Glutamatergic neuron (in vitro differentiated cells): Measurements from ENCODE around the gene ZNF394. TPM values are rescaled to one million over a fixed set of nuclear protein-coding genes. Genes with fewer than 3 reads are reported as not detected.

Source experiments
- DNase-seq: peaks from one replicate; pipeline ENCODE4 v3.0.0; 2022
- H3K27ac Mint-ChIP-seq: one replicate; pipeline ENCODE4 v1.8.0; 2020; ENCODE audit warnings: mild to moderate bottlenecking, mixed read lengths, inconsistent platforms; ENCODE audit not compliant: unreplicated experiment
- H3K27me3 Mint-ChIP-seq: one replicate; pipeline ENCODE4 v1.8.0; 2020; ENCODE audit warnings: mild to moderate bottlenecking, moderate library complexity, mixed read lengths, inconsistent platforms; ENCODE audit not compliant: unreplicated experiment
- H3K36me3 Mint-ChIP-seq: one replicate; pipeline ENCODE4 v1.8.0; 2020; ENCODE audit warnings: mild to moderate bottlenecking, mixed read lengths, inconsistent platforms; ENCODE audit not compliant: unreplicated experiment
- H3K4me1 Mint-ChIP-seq: one replicate; pipeline ENCODE4 v1.8.0; 2020; ENCODE audit warnings: mild to moderate bottlenecking, low read depth, mixed read lengths, inconsistent platforms; ENCODE audit not compliant: unreplicated experiment
- H3K4me3 Mint-ChIP-seq: one replicate; pipeline ENCODE4 v1.8.0; 2020; ENCODE audit warnings: mild to moderate bottlenecking, mixed read lengths, inconsistent platforms; ENCODE audit not compliant: unreplicated experiment
- H3K9me3 Mint-ChIP-seq: one replicate; pipeline ENCODE4 v1.8.0; 2020; ENCODE audit warnings: mild to moderate bottlenecking, moderate library complexity, mixed read lengths, inconsistent platforms; ENCODE audit not compliant: unreplicated experiment
- total RNA-seq: library from RNA; stranded (reverse); fragmentation: NEBNext Ultra II Directional; extraction: Animal tissue kit (Norgen Biotek cat#: 25700); gene quantifications from one replicate; pipeline ENCODE4 v1.2.1, GENCODE V29; 2021; ENCODE audit not compliant: unreplicated experiment
- TF ChIP-seq, protein P1 (sequence below): fragments of 200-600 bp; sonication (generic); IDR thresholded peaks from one replicate; pipeline ENCODE4 v1.5.0; 2021; ENCODE audit not compliant: partially characterized antibody, unreplicated experiment

ZNF394 gene
- total RNA-seq, 1 donor from 2014 or later = 19.9 TPM

DNA sequence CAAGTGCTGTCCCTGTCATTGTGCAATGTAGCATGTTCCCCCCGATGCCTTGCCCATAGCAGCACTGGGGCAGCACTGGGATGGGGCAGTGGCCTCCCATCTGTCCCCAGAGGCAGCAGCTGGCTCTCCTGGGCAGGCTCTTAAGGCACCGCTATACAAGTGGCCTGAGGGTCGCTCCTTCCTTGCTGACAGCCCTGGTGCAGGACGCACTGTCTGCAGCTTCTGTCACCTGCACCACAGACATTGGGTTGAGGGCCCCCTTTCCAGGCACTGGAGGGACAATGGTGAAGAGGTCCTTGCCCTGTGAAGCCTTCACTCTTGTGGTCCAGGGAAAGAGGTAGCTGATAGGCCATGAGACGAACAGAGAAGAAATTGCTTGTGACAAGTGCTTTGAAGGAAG lies 50.8 kb downstream of the ZNF394 start:
- DNase-seq = no peak
- Mint-ChIP-seq H3K9me3 (peaks cover 2% of the 10 kb centered on the region), H3K27me3 (no peaks in the 10 kb centered on the region), H3K27ac (no peak overlapping the region), H3K4me3 (no peak overlapping the region), H3K36me3 (no peaks in the 10 kb centered on the region), H3K4me1 (no peaks in the 10 kb centered on the region)
- TF ChIP-seq, protein P1, sequence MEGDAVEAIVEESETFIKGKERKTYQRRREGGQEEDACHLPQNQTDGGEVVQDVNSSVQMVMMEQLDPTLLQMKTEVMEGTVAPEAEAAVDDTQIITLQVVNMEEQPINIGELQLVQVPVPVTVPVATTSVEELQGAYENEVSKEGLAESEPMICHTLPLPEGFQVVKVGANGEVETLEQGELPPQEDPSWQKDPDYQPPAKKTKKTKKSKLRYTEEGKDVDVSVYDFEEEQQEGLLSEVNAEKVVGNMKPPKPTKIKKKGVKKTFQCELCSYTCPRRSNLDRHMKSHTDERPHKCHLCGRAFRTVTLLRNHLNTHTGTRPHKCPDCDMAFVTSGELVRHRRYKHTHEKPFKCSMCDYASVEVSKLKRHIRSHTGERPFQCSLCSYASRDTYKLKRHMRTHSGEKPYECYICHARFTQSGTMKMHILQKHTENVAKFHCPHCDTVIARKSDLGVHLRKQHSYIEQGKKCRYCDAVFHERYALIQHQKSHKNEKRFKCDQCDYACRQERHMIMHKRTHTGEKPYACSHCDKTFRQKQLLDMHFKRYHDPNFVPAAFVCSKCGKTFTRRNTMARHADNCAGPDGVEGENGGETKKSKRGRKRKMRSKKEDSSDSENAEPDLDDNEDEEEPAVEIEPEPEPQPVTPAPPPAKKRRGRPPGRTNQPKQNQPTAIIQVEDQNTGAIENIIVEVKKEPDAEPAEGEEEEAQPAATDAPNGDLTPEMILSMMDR = no peak

DNA sequence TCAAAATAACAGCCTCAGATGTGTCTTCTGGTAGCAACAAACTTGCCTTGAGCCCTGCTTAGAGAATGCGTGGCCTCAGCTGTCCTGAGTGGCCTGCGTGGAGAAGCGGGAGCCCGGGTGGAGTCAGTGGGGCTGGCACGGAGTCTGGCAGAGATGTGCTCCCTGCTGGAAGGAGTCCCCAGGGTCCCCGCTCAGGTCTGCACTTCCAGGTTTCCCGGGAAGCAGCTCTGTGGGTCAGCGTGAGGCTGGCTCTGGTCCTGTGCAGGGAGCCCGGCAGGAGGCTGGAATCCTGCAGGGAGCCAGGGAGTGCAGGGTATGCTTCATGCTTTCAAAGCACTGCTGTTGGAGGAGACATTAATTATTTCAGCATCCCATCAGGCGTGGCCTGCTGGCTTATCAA lies 51.2 kb downstream of the ZNF394 start:
- H3K36me3 Mint-ChIP-seq = no peaks in the 10 kb centered on the region
- TF ChIP-seq, protein P1 = no peak
- H3K4me3 Mint-ChIP-seq = no peak overlapping the region
- H3K27me3 Mint-ChIP-seq = no peaks in the 10 kb centered on the region
- no peak for DNase-seq
- no peaks in the 10 kb centered on the region for H3K4me1 Mint-ChIP-seq
- H3K27ac Mint-ChIP-seq = no peak overlapping the region
- peaks cover 2% of the 10 kb centered on the region for H3K9me3 Mint-ChIP-seq

DNA sequence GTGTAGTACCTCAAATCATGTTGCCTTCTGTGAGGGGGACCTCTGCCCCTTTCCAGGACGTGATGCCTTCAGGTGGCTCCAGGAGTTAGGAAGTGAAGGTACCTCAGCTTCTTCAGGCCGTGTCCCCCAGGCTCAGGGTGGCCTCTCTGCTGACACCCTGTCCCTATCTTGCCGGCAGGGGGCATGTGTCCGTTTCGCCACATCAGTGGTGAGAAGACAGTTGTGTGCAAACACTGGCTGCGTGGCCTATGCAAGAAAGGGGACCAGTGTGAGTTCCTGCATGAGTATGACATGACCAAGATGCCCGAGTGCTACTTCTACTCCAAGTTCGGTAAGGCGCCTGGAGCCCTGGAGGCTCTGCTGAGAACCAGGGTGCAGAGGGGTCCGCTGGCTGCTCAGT lies 52.1 kb downstream of the ZNF394 start:
- no peaks in the 10 kb centered on the region for H3K36me3 Mint-ChIP-seq
- no peaks in the 10 kb centered on the region for H3K4me1 Mint-ChIP-seq
- no peaks in the 10 kb centered on the region for H3K27me3 Mint-ChIP-seq
- no peak for DNase-seq
- TF ChIP-seq, protein P1 = no peak
- H3K4me3 Mint-ChIP-seq = no peak overlapping the region
- no peak overlapping the region for H3K27ac Mint-ChIP-seq
- peaks cover 2% of the 10 kb centered on the region for H3K9me3 Mint-ChIP-seq

DNA sequence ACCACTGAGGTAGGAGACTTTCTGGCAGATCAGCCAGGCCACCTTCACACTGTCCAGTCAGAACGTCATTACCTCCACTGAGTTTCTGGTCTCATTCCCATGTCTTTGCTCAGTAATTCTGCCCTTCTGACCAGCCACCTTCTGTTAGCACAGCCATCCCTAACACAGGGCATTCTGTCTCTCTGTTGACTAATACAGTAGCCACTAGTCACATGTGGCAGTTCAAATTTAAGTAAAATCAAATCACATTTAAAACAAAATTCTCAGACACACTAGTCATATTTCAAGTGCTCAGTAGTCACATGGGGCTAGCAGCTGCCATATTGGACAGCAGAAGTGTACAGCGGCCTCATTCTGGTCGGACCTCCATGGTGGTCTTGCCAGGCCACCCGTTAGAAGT lies 54.0 kb downstream of the ZNF394 start:
- H3K9me3 Mint-ChIP-seq = peaks cover 4% of the 10 kb centered on the region
- H3K4me3 Mint-ChIP-seq = no peak overlapping the region
- H3K27me3 Mint-ChIP-seq = no peaks in the 10 kb centered on the region
- no peaks in the 10 kb centered on the region for H3K36me3 Mint-ChIP-seq
- no peak overlapping the region for H3K27ac Mint-ChIP-seq
- peaks cover 2% of the 10 kb centered on the region for H3K4me1 Mint-ChIP-seq
- no peak for DNase-seq
- TF ChIP-seq, protein P1 = no peak

Other genes with a start within 250 kb of the ZNF394 start
- gene MYH16, start 227.4 kb downstream of the ZNF394 start, total RNA-seq = not detected
- gene ARPC1A, start 174.4 kb downstream of the ZNF394 start, total RNA-seq = 173 TPM
- 9.5 TPM for gene ARPC1B, start 125.6 kb downstream of the ZNF394 start, total RNA-seq
- 134 TPM for gene PDAP1, start 91.7 kb downstream of the ZNF394 start, total RNA-seq
- gene BUD31, start 91.3 kb downstream of the ZNF394 start, total RNA-seq = 73.9 TPM
- 5.5 TPM for gene PTCD1, start 61.5 kb downstream of the ZNF394 start, total RNA-seq
- 106 TPM for gene CPSF4, start 61.3 kb downstream of the ZNF394 start, total RNA-seq
- gene ATP5MF, start 34.1 kb downstream of the ZNF394 start, total RNA-seq = 291 TPM
- gene ZNF789, start 27.4 kb downstream of the ZNF394 start, total RNA-seq = 19.5 TPM
- gene ZKSCAN5, start 4.4 kb upstream of the ZNF394 start, total RNA-seq = 18.7 TPM
- gene FAM200A, start 51.8 kb upstream of the ZNF394 start, total RNA-seq = 8.1 TPM
- gene ZNF655, start 58.4 kb upstream of the ZNF394 start, total RNA-seq = 74.0 TPM
- gene TMEM225B, start 98.0 kb upstream of the ZNF394 start, total RNA-seq = 0.66 TPM
- gene ZSCAN25, start 116.7 kb upstream of the ZNF394 start, total RNA-seq = 26.6 TPM
- gene CYP3A5, start 179.7 kb upstream of the ZNF394 start, total RNA-seq = not detected
- not detected for gene CYP3A7, start 234.9 kb upstream of the ZNF394 start, total RNA-seq